HG02840 (cell line): ENCODE results near the gene PPP1R2.

Experiments used
- ATAC-seq: cut with Tn5 transposase; IDR thresholded peaks from one replicate; pipeline ENCODE4 v1.9.1; 2021; ENCODE audit warnings: mild to moderate bottlenecking, moderate library complexity, moderate number of reproducible peaks; ENCODE audit not compliant: unreplicated experiment, low FRiP score

Gene PPP1R2

GRCh38 chr3:195568630-195569029 is 25.5 kb upstream of the PPP1R2 start:
- ATAC-seq, result no peak

GRCh38 chr3:195566797-195567196 is 23.7 kb upstream of the PPP1R2 start:
- ATAC-seq, result no peak

DNA sequence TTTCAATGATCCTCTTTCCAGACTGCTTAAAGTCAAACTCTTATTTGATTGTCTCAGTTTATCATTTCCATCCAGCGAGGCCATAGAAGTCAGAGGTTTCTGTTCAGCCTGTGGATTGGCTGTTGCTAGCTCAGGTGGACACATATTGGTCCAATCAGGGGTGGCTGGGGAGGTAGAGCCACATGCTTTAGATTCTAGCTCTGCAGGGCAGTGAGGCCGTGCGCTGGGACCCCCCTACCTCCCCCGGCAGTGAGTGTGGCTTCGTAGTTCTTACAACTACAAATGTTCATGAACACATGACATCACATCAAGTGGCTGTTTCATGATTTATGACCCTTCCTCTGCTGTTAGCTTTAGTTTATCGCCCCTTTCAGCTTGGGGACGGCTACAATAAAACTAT is 22.6 kb upstream of the PPP1R2 start:
- ATAC-seq, result no peak

DNA sequence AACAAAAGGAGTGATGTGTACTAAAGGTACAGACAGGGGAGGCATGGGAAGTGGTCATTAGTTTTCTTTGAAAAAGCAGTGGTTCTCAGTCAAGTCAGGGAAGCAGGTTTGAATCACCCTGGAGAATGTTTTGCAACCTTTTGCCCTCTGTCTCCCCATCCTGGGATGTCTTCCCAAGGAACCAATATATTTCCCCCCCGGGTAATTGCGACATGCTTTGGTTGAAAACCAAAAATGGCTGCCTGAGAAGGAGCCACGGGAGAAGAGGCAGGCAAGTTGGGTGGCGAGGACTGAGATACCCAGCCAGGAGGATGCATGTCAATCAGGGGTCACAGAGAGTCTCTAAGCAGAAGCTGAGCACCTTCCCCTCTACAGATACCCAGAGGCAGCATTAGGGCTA is 20.2 kb upstream of the PPP1R2 start:
- no peak for ATAC-seq

- no peak for ATAC-seq
These were observed 16.7 kb upstream of the PPP1R2 start for GRCh38 chr3:195559723-195560409.

DNA sequence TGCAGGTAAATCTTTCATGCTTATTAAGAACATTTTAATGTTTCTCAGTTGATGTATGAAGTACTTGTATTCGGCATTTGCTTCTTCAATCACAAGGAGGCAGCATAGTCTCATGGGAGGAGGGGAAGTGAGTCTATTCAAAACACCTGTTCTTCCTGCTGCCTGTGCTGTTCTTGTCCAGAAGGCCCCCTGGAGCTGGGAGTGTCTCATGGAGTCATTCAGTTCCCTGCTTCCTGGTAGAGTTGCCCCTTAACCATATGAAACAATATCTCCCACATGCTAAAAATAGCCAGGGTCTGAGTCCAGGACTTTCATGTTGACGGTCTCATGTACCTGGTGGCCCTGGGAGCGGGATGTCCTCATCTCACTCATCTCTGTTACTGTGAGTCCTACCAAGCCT is 15.5 kb upstream of the PPP1R2 start:
- no peak for ATAC-seq

DNA sequence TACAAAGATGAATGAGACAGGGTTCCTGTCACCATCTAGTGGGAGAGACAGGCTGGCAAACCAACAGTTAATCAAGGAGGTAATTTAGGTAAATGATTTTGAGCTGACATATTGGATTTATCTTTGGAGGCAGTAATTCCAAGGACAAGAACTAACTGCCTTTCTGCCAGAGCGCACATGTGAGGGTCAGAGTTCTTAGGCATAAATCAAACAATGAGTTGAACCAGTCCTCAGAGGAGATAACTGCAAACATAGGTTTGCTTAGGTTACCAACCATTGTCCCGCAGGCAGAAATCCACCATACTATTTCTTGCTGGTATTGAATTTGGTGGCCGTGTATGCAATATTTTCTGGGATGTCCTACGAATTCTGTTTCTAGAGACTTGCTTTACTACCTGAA is 14.2 kb upstream of the PPP1R2 start:
- no peak for ATAC-seq

DNA sequence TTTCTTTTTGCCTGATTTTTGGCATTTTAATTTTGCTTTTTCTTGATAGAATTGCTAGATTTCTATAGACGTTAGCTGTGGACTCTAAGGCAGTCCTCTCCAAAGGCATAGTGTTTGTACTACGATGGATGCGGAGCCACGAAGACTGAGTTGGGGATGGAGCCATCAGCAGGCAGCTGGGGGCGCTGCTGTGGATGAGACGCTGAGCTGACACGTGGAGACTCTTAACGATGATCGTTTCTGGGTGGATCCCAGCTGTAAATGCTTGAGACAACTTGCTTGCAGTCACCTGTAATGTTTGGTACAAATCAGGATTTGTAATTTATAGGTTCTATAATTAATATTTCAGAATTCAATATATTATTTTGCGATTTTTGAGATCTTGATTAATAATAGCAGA is 13.3 kb upstream of the PPP1R2 start:
- no peak for ATAC-seq

DNA sequence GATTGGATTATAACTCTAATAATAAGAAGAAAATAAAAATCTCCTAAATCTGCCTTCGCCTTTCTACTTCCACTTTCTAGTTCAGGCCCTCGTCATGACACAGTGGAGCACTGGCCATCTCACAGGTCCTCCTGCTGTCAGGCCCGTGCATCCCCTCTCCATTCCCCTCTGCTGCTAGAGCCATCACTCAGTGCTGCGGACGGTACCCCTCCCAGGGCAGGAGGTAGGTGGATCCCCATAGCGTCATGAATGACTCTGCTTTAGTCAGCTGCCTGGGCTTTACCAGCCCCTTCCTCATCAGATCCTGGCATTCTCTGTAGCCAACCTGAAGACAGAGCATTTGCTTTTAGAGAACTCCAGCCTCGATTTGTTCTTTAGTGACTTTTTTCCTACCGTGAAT is 12.0 kb upstream of the PPP1R2 start:
- ATAC-seq, result no peak

DNA sequence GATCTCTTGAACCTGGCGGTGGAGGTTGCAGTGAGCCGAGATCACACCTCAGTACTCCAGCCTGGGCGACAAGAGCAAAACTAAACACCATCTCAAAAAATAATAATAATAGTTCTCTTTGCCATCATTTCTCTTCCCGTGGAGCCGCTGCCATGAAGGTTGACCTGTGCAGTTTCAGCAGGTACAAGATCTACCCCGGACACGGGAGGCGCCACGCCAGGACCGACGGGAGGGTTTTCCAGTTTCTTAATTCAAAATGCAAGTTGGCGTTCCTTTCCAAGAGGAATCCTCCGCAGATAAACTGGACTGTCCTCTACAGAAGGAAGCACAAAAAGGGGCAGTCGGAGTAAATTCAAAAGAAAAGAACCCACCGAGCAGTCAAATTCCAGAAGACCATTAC is 11.3 kb upstream of the PPP1R2 start:
- no peak for ATAC-seq

DNA sequence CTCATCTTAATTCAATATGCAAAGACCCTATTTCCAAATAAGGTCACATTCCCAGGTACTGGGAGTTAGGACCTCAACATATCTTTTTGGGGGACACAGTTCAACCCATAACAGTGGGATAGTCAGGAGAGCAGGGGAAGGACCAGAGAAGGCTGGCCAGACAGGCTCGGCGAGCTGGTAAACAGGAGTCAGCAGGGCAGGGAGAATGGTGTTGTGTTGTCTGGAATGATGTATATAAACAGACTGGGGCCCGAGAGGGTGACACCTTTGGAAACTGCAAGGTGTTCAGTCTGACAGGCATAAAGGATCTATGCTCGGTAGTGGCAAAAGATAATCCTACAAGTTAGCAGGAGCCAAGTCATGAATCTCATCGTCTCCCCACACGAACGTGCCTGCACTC is 10.1 kb upstream of the PPP1R2 start:
- no peak for ATAC-seq

GRCh38 chr3:195551381-195551978 is 8.4 kb upstream of the PPP1R2 start:
- ATAC-seq, result no peak

DNA sequence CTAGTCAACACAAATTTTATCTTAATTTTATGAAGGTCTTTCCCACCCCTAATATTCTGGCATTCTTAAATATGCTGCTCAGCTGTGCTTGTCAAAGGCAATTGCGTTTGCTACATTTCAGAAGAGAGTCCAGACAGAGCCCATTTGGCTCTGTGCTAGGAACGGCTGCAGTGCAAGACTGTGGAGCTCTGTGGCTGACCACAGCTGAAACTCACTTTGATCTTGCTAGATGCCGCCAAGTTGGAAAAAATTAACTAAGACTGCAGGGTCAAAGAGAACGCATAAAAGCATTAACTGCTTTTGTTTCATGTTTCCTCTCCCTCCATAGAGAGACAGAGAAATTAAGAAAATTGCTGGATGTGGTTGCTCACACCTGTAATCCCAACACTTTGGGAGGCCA is 7.6 kb upstream of the PPP1R2 start:
- ATAC-seq, result no peak

GRCh38 chr3:195549931-195550519 is 6.9 kb upstream of the PPP1R2 start:
- peak; percentile 47 for ATAC-seq

DNA sequence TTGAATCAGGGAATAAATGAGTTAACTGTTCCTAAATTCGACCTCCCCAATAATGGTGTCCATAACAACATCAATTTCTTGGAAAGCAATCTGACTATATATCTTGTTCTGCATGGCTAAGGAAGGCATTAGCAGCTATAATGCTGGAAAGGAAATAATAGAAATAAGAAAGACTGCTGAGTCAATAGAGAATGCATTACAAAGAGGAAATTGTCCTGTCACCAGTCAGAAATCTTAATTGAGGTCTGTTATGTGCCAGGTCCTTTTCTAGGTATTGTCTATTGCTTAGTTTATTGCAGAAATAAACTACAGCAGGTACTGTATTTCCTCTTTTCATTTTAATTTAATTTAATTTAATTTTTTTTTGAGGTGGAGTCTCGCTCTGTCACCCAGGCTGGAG is 5.9 kb upstream of the PPP1R2 start:
- no peak for ATAC-seq

GRCh38 chr3:195548501-195548900 is 5.4 kb upstream of the PPP1R2 start:
- ATAC-seq, result no peak

GRCh38 chr3:195548006-195548405 is 4.9 kb upstream of the PPP1R2 start:
- no peak for ATAC-seq

- ATAC-seq, result no peak
These were observed 3.0 kb upstream of the PPP1R2 start for GRCh38 chr3:195546130-195546560.

DNA sequence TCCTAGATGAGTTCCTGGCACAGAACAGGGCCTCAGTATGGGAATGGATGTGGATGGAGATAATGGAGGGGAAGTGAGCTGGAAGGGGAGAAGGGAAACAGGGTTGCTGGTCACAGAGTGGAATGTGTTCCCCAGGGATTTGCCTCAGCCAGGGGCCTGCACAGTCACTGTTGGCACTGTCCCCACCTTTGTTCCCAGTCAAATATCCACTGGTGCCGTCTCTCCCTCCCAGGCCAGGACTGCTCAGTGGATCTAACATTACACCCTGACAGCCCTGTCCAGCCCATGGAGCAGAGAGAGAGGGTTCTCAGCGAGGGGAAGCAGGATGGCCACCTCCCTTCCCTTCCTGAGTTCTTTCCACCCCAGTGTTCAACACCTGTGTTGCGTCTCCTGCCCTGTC is 1.5 kb upstream of the PPP1R2 start:
- no peak for ATAC-seq

- ATAC-seq, result no peak
These were observed 1.1 kb upstream of the PPP1R2 start for GRCh38 chr3:195544230-195544536.

DNA sequence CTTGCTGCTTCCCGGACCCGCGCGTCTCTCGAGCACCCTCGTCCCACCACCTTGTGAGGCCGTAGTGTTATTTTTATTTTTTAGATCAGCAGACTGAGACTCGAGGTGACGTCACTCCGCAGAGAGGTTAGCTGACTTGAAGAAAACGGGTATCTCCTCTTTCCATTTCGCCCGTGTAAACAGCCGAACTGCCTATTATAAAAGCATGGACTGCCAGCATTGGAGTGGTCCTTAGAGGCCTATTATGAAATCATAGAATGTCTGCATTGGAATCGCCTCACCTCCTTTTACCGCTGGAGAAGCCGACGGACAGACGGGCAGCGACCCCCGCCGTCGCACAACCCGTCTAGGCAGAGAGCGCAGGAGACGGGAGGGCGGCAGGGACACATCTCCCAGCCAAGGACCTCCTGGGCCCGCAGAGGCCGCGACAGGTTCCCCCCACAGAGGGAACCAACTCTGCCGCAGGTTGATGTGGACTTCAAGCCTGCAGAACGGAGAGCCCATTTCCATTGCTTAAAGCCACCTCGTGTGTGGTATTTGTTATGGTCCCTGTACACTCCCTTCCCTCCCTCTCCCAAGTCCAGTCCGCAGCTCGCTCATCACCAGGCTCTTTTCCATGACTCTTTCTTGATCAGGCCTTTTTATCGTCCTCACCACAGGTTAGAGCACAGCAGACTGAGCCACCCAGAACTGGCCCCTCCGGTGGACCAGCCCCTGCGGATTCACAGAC is 540 bp upstream of the PPP1R2 start:
- ATAC-seq, result peak; percentile 7

DNA sequence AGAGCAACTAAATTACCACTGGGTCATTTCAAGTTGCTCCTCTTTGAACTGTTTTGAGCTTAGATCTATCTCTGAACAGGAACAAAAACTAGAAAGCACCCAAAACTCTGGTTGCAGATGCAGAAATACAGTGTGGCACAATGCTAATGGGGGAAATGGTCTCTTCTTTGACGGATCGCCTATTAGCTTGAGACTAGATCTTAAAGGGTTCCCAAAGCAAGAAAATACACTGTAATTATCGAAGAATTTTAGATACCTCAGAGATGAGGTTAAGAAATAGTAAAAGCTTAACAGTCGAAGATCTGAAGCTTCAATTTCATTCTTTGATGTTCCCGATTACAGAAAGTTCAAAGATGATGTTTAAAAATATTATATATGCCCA is 818 bp downstream of the PPP1R2 start:
- no peak for ATAC-seq
